Liver (tissue), 3 donors: ENCODE data around the gene CCDC77.

Experiments used
- EGR1 ChIP-seq, 2 donors: IDR thresholded peaks; 2 replicates each; pipeline ENCODE4 v1.6.1; 2016 to 2018; ENCODE audit warnings: antibody characterized with exemption in 2 of 2, low read depth in 2 of 2
- GABPA ChIP-seq, 2 donors: IDR thresholded peaks in 1 of 2; conservative IDR thresholded peaks in 1 of 2; 2 replicates each; pipeline ENCODE4 v1.6.1; 2016; ENCODE audit warnings: antibody characterized with exemption in 2 of 2, mild to moderate bottlenecking in 1 of 2, moderate library complexity in 1 of 2
- HNF4G ChIP-seq: IDR thresholded peaks from 2 replicates; pipeline ENCODE4 v1.6.1; 2016; ENCODE audit warnings: antibody characterized with exemption
- JUND ChIP-seq, 2 donors: IDR thresholded peaks; 2 replicates each; pipeline ENCODE4 v1.6.1; 2016; ENCODE audit warnings: antibody characterized with exemption in 2 of 2
- RAD21 ChIP-seq, 2 donors: IDR thresholded peaks; 2 replicates each; pipeline ENCODE4 v1.6.1; 2016; ENCODE audit warnings: antibody characterized with exemption in 2 of 2, mild to moderate bottlenecking in 2 of 2
- RXRA ChIP-seq, 2 donors: IDR thresholded peaks; 2 replicates each; pipeline ENCODE4 v1.6.1; 2017 to 2018; ENCODE audit warnings: antibody characterized with exemption in 2 of 2, mild to moderate bottlenecking in 1 of 2
- SP1 ChIP-seq: IDR thresholded peaks from 2 replicates; pipeline ENCODE4 v1.6.1; 2018; ENCODE audit warnings: antibody characterized with exemption, mild to moderate bottlenecking
- TAF1 ChIP-seq: conservative IDR thresholded peaks from 2 replicates; pipeline ENCODE4 v1.6.1; 2016; ENCODE audit warnings: antibody characterized with exemption, mild to moderate bottlenecking
- YY1 ChIP-seq: IDR thresholded peaks from 2 replicates; pipeline ENCODE4 v1.6.1; 2016; ENCODE audit warnings: antibody characterized with exemption, mild to moderate bottlenecking
- TF ChIP-seq, protein P1 (sequence below): fragments of 150-350 bp; IDR thresholded peaks from 2 replicates; pipeline ENCODE4 v1.5.1; 2017; ENCODE audit warnings: improper control_type of control experiment, low read depth, low read length; ENCODE audit not compliant: missing input control
- TF ChIP-seq, protein P2 (sequence below): IDR thresholded peaks from 2 replicates; pipeline ENCODE4 v1.6.1; 2016; ENCODE audit warnings: antibody characterized with exemption, mild to moderate bottlenecking
- TF ChIP-seq, protein P3 (sequence below): IDR thresholded peaks from 2 replicates; pipeline ENCODE4 v1.6.1; 2016; ENCODE audit warnings: antibody characterized with exemption
- donor health status: healthy.
- donor health status: healthy.

DNA sequence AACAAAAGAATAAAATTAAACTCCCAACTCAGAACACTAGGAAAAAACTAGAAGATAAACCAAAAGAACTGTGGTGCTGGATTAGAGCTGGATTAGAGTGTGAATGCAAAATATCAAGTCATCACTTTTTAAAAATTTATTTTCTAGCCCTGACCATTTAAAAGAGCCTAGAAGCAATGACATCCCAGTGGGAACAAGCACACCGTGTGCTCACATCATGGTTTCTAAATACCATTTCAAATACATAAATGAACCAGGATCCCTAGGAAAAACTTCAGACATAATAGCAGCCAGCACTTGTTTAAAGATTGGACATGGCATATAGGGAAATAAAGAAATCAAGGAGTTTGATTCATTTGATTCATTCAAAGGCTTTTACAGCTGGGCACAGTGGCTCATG lies 42.4 kb upstream of the CCDC77 start:
- TF ChIP-seq, protein P1, sequence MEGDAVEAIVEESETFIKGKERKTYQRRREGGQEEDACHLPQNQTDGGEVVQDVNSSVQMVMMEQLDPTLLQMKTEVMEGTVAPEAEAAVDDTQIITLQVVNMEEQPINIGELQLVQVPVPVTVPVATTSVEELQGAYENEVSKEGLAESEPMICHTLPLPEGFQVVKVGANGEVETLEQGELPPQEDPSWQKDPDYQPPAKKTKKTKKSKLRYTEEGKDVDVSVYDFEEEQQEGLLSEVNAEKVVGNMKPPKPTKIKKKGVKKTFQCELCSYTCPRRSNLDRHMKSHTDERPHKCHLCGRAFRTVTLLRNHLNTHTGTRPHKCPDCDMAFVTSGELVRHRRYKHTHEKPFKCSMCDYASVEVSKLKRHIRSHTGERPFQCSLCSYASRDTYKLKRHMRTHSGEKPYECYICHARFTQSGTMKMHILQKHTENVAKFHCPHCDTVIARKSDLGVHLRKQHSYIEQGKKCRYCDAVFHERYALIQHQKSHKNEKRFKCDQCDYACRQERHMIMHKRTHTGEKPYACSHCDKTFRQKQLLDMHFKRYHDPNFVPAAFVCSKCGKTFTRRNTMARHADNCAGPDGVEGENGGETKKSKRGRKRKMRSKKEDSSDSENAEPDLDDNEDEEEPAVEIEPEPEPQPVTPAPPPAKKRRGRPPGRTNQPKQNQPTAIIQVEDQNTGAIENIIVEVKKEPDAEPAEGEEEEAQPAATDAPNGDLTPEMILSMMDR = no peak
- TF ChIP-seq, protein P2, sequence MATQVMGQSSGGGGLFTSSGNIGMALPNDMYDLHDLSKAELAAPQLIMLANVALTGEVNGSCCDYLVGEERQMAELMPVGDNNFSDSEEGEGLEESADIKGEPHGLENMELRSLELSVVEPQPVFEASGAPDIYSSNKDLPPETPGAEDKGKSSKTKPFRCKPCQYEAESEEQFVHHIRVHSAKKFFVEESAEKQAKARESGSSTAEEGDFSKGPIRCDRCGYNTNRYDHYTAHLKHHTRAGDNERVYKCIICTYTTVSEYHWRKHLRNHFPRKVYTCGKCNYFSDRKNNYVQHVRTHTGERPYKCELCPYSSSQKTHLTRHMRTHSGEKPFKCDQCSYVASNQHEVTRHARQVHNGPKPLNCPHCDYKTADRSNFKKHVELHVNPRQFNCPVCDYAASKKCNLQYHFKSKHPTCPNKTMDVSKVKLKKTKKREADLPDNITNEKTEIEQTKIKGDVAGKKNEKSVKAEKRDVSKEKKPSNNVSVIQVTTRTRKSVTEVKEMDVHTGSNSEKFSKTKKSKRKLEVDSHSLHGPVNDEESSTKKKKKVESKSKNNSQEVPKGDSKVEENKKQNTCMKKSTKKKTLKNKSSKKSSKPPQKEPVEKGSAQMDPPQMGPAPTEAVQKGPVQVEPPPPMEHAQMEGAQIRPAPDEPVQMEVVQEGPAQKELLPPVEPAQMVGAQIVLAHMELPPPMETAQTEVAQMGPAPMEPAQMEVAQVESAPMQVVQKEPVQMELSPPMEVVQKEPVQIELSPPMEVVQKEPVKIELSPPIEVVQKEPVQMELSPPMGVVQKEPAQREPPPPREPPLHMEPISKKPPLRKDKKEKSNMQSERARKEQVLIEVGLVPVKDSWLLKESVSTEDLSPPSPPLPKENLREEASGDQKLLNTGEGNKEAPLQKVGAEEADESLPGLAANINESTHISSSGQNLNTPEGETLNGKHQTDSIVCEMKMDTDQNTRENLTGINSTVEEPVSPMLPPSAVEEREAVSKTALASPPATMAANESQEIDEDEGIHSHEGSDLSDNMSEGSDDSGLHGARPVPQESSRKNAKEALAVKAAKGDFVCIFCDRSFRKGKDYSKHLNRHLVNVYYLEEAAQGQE = no peak
- no peak for TF ChIP-seq TAF1
- TF ChIP-seq EGR1 (IDR thresholded peaks at IDR 0.05; ENCODE audit: low read depth in 2 of 2) = no peak
- TF ChIP-seq YY1 = no peak
- TF ChIP-seq SP1 = no peak
- no peak for TF ChIP-seq HNF4G
- TF ChIP-seq GABPA (IDR thresholded peaks at IDR 0.05 in 1 of 2, conservative IDR thresholded peaks at IDR 0.05 in 1 of 2) = no peak
- TF ChIP-seq, protein P3, sequence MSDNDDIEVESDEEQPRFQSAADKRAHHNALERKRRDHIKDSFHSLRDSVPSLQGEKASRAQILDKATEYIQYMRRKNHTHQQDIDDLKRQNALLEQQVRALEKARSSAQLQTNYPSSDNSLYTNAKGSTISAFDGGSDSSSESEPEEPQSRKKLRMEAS = no peak
- TF ChIP-seq RAD21 (IDR thresholded peaks at IDR 0.05) = no peak
- no peak for TF ChIP-seq JUND (IDR thresholded peaks at IDR 0.05)
- no peak for TF ChIP-seq RXRA (IDR thresholded peaks at IDR 0.05)
